ENCODE data around the gene SGMS2. TPM values are rescaled to one million over a fixed set of nuclear protein-coding genes. Genes with fewer than 3 reads are reported as not detected.

Gene SGMS2
- polyA plus RNA-seq, 1 donor = 35.3 TPM

Other genes with a start within 250 kb of the SGMS2 start
- gene PAPSS1, start 104.7 kb upstream of the SGMS2 start, polyA plus RNA-seq = 50.7 TPM
- 6.6 TPM for gene CYP2U1, start 106.6 kb downstream of the SGMS2 start, polyA plus RNA-seq
- 195 TPM for gene HADH, start 165.0 kb downstream of the SGMS2 start, polyA plus RNA-seq

Data from large intestine (tissue), 1 donor.